SHP77 (cell line): Measurements from ENCODE around the gene RGS7.
A peak's percentile ranks its signal among the peaks of the same experiment; 100 is the strongest.
"Not testable (repeated sequence)": the region's sequence is repeated elsewhere in the genome, so short reads cannot be mapped to it uniquely, and the experiment has no call there.

ENCODE experiments used
- DNase-seq, 2 experiments: peaks; one replicate each; lab custom pipeline; 2025; lab: John Stamatoyannopoulos, UW

RGS7 gene

GRCh38 chr1:240776237-240776636 lies 580.8 kb downstream of the RGS7 start:
- no peak for DNase-seq

GRCh38 chr1:240772131-240772530 lies 584.9 kb downstream of the RGS7 start:
- no peak for DNase-seq

GRCh38 chr1:240771450-240771849 lies 585.6 kb downstream of the RGS7 start:
- DNase-seq = no peak

GRCh38 chr1:240768979-240769378 lies 588.0 kb downstream of the RGS7 start:
- DNase-seq = no peak

GRCh38 chr1:240766831-240767230 lies 590.2 kb downstream of the RGS7 start:
- no peak for DNase-seq

- no peak for DNase-seq
Observed at GRCh38 chr1:240765732-240766363, 591.2 kb downstream of the RGS7 start.

GRCh38 chr1:240763771-240764170 lies 593.2 kb downstream of the RGS7 start:
- DNase-seq = no peak

- DNase-seq = not testable (repeated sequence)
Observed at GRCh38 chr1:240763095-240763494, 593.9 kb downstream of the RGS7 start.

- not testable (repeated sequence) for DNase-seq
Observed at GRCh38 chr1:240762471-240762987, 594.5 kb downstream of the RGS7 start.

- DNase-seq = not testable (repeated sequence)
Observed at GRCh38 chr1:240758777-240759176, 598.2 kb downstream of the RGS7 start.

- no peak for DNase-seq
Observed at GRCh38 chr1:240758296-240758695, 598.7 kb downstream of the RGS7 start.

- no peak for DNase-seq
Observed at GRCh38 chr1:240747907-240748306, 609.1 kb downstream of the RGS7 start.

GRCh38 chr1:240743705-240744104 lies 613.3 kb downstream of the RGS7 start:
- no peak for DNase-seq

- DNase-seq = no peak
Observed at GRCh38 chr1:240739754-240740153, 617.3 kb downstream of the RGS7 start.

GRCh38 chr1:240739139-240739538 lies 617.9 kb downstream of the RGS7 start:
- no peak for DNase-seq

GRCh38 chr1:240737766-240738265 lies 619.2 kb downstream of the RGS7 start:
- no peak for DNase-seq

- DNase-seq = no peak
Observed at GRCh38 chr1:240737298-240737697, 619.7 kb downstream of the RGS7 start.

- DNase-seq = not testable (repeated sequence)
Observed at GRCh38 chr1:240734705-240735104, 622.3 kb downstream of the RGS7 start.

GRCh38 chr1:240734001-240734400 lies 623.0 kb downstream of the RGS7 start:
- DNase-seq = no peak

GRCh38 chr1:240732390-240732789 lies 624.6 kb downstream of the RGS7 start:
- peak; percentile 46 to 48 for DNase-seq
